22Rv1 (cell line): ENCODE measurements around the gene PRR14.

Experiments
- H3K27ac ChIP-seq: fragments of 450-650 bp; 2 replicates; pipeline ENCODE4 v1.5.1; 2017
- CTCF ChIP-seq: fragments of 450-650 bp; IDR thresholded peaks from 2 replicates; pipeline ENCODE4 v1.5.1; 2017; ENCODE audit warnings: mild to moderate bottlenecking
- ZFX ChIP-seq: fragments of 450-650 bp; IDR thresholded peaks from 2 replicates; pipeline ENCODE4 v1.6.1; 2017; ENCODE audit warnings: antibody characterized with exemption, borderline replicate concordance

The PRR14 gene

GRCh38 chr16:30678586-30678970 lies 27.8 kb downstream of the PRR14 start:
- no peak overlapping the region for H3K27ac ChIP-seq
- TF ChIP-seq ZFX (no peak), CTCF (no peak)

- H3K27ac ChIP-seq: no peak overlapping the region
- TF ChIP-seq ZFX (no peak), CTCF (no peak)
Measured at GRCh38 chr16:30680326-30680725, 29.6 kb downstream of the PRR14 start.

- TF ChIP-seq ZFX: no peak
- no peak for TF ChIP-seq CTCF
- H3K27ac ChIP-seq: no peak overlapping the region
Measured at GRCh38 chr16:30688701-30689100, 37.9 kb downstream of the PRR14 start.

GRCh38 chr16:30691907-30692306 lies 41.1 kb downstream of the PRR14 start:
- TF ChIP-seq CTCF (no peak), ZFX (no peak)
- H3K27ac ChIP-seq: no peak overlapping the region

- TF ChIP-seq CTCF: no peak
- no peak for TF ChIP-seq ZFX
Measured at GRCh38 chr16:30692396-30693064, 41.8 kb downstream of the PRR14 start.

GRCh38 chr16:30694926-30695693 lies 44.4 kb downstream of the PRR14 start:
- H3K27ac ChIP-seq: no peak overlapping the region

More at GRCh38 chr16:30692396-30693064, 41.8 kb downstream of the PRR14 start:
- no peak overlapping the region for H3K27ac ChIP-seq

GRCh38 chr16:30696646-30697045 lies 45.9 kb downstream of the PRR14 start:
- H3K27ac ChIP-seq: peak overlapping the region; percentile 100; the same call in 1 of the 2 replicates

More at GRCh38 chr16:30694926-30695693, 44.4 kb downstream of the PRR14 start:
- TF ChIP-seq CTCF (no peak), ZFX (no peak)
